ENCODE data around the gene CSRP3.

Gene CSRP3

GRCh38 chr11:19201737-19202605 is at the start of gene CSRP3:
TSS of gene CSRP3 (minus strand) at chr11:19201983. CDS start at chr11:19192448, 9,535 bp downstream.
- DNase-seq = no peak

GRCh38 chr11:19251577-19251976 is 49.8 kb upstream of the CSRP3 start:
- DNase-seq = no peak

GRCh38 chr11:19246816-19247215 is 45.0 kb upstream of the CSRP3 start:
- DNase-seq = no peak

GRCh38 chr11:19245351-19245750 is 43.6 kb upstream of the CSRP3 start:
- DNase-seq = no peak

GRCh38 chr11:19244621-19245020 is 42.8 kb upstream of the CSRP3 start:
- no peak for DNase-seq

- no peak for DNase-seq
Measured at GRCh38 chr11:19244084-19244483, 42.3 kb upstream of the CSRP3 start.

- no peak for DNase-seq
Measured at GRCh38 chr11:19243613-19244012, 41.8 kb upstream of the CSRP3 start.

- no peak for DNase-seq
Measured at GRCh38 chr11:19243143-19243542, 41.4 kb upstream of the CSRP3 start.

- no peak for DNase-seq
Measured at GRCh38 chr11:19242179-19242932, 40.6 kb upstream of the CSRP3 start.

- DNase-seq = no peak
Measured at GRCh38 chr11:19241260-19242178, 39.7 kb upstream of the CSRP3 start.

- peak; percentile 43 to 50 (median 46) for DNase-seq
Measured at GRCh38 chr11:19240420-19241259, 38.9 kb upstream of the CSRP3 start, which contains the start of gene E2F8. TSS of gene E2F8 (minus strand) at chr11:19240945. CDS start at chr11:19240121, 824 bp downstream.

- no peak for DNase-seq
Measured at GRCh38 chr11:19239039-19239438, 37.3 kb upstream of the CSRP3 start.

- DNase-seq = no peak
Measured at GRCh38 chr11:19237813-19238212, 36.0 kb upstream of the CSRP3 start.

GRCh38 chr11:19237381-19237780 is 35.6 kb upstream of the CSRP3 start:
- no peak for DNase-seq

GRCh38 chr11:19234231-19234817 is 32.5 kb upstream of the CSRP3 start:
- no peak for DNase-seq

- no peak for DNase-seq
Measured at GRCh38 chr11:19232910-19233503, 31.2 kb upstream of the CSRP3 start.

- no peak for DNase-seq
Measured at GRCh38 chr11:19229671-19230070, 27.9 kb upstream of the CSRP3 start.

- DNase-seq = no peak
Measured at GRCh38 chr11:19228968-19229367, 27.2 kb upstream of the CSRP3 start.

- DNase-seq = no peak
Measured at GRCh38 chr11:19226378-19227195, 24.8 kb upstream of the CSRP3 start.

- DNase-seq = no peak
Measured at GRCh38 chr11:19225581-19225980, 23.8 kb upstream of the CSRP3 start.

Data from activated naive CD4-positive, alpha-beta T cell (primary cell).